Endothelial cell (in vitro differentiated cells): ENCODE data around the gene VPS26B. TPM values are rescaled to one million over a fixed set of nuclear protein-coding genes. Genes with fewer than 3 reads are reported as not detected.
"Not testable (repeated sequence)": the region's sequence is repeated elsewhere in the genome, so short reads cannot be mapped to it uniquely, and the experiment has no call there.

Experiments used
- DNase-seq: peaks from one replicate; pipeline ENCODE4 v3.0.0; 2021; ENCODE audit warnings: low spot score
- H3K27ac Mint-ChIP-seq: one replicate; pipeline ENCODE4 v1.8.0; 2021; ENCODE audit warnings: mixed read lengths, inconsistent platforms; ENCODE audit not compliant: unreplicated experiment
- H3K27me3 Mint-ChIP-seq: one replicate; pipeline ENCODE4 v1.8.0; 2021; ENCODE audit warnings: mild to moderate bottlenecking, moderate library complexity, mixed read lengths, inconsistent platforms; ENCODE audit not compliant: unreplicated experiment
- H3K36me3 Mint-ChIP-seq: one replicate; pipeline ENCODE4 v1.8.0; 2021; ENCODE audit warnings: mild to moderate bottlenecking, low read depth, mixed read lengths, inconsistent platforms; ENCODE audit not compliant: unreplicated experiment
- H3K4me1 Mint-ChIP-seq: one replicate; pipeline ENCODE4 v1.8.0; 2021; ENCODE audit warnings: mild to moderate bottlenecking, mixed read lengths, inconsistent platforms; ENCODE audit not compliant: unreplicated experiment
- H3K4me3 Mint-ChIP-seq: one replicate; pipeline ENCODE4 v1.8.0; 2021; ENCODE audit warnings: mild to moderate bottlenecking, mixed read lengths, inconsistent platforms; ENCODE audit not compliant: unreplicated experiment
- H3K9me3 Mint-ChIP-seq: one replicate; pipeline ENCODE4 v1.8.0; 2021; ENCODE audit warnings: mixed read lengths, inconsistent platforms; ENCODE audit not compliant: unreplicated experiment
- CTCF ChIP-seq: fragments of 200-600 bp; sonication (generic); IDR thresholded peaks from one replicate; pipeline ENCODE4 v1.5.0; 2021; ENCODE audit warnings: antibody characterized with exemption; ENCODE audit not compliant: unreplicated experiment
- total RNA-seq: library from RNA; stranded (reverse); fragmentation: NEBNext Ultra II Directional; extraction: Animal tissue kit (Norgen Biotek cat#: 25700); gene quantifications from one replicate; pipeline ENCODE4 v1.2.1, GENCODE V29; 2021; ENCODE audit not compliant: unreplicated experiment

VPS26B gene
- total RNA-seq, 1 donor from 2014 or later, result 132 TPM

- no peak for TF ChIP-seq CTCF
- H3K4me1 Mint-ChIP-seq, result peaks cover 2% of the 10 kb centered on the region
- no peaks in the 10 kb centered on the region for H3K36me3 Mint-ChIP-seq
- H3K27me3 Mint-ChIP-seq, result no peaks in the 10 kb centered on the region
- no peak overlapping the region for H3K4me3 Mint-ChIP-seq
- no peaks in the 10 kb centered on the region for H3K9me3 Mint-ChIP-seq
- H3K27ac Mint-ChIP-seq, result no peak overlapping the region
- no peak for DNase-seq
These were observed 59.2 kb downstream of the VPS26B start for GRCh38 chr11:134283461-134284230.

- not testable (repeated sequence) for H3K4me1 Mint-ChIP-seq, H3K27ac Mint-ChIP-seq, H3K27me3 Mint-ChIP-seq, H3K36me3 Mint-ChIP-seq, H3K4me3 Mint-ChIP-seq, DNase-seq, H3K9me3 Mint-ChIP-seq
These were observed 59.9 kb downstream of the VPS26B start for GRCh38 chr11:134284349-134284748.

- H3K4me3 Mint-ChIP-seq, result no peak overlapping the region
- H3K4me1 Mint-ChIP-seq, result peaks cover 6% of the 10 kb centered on the region
- DNase-seq, result no peak
- no peaks in the 10 kb centered on the region for H3K9me3 Mint-ChIP-seq
- no peak overlapping the region for H3K27ac Mint-ChIP-seq
- H3K27me3 Mint-ChIP-seq, result no peaks in the 10 kb centered on the region
- no peak for TF ChIP-seq CTCF
- peaks cover 6% of the 10 kb centered on the region for H3K36me3 Mint-ChIP-seq
These were observed 63.1 kb downstream of the VPS26B start for GRCh38 chr11:134287561-134287960.

GRCh38 chr11:134288486-134288885, 64.0 kb downstream of the VPS26B start:
- Mint-ChIP-seq H3K27me3 (no peaks in the 10 kb centered on the region), H3K4me1 (peaks cover 6% of the 10 kb centered on the region), H3K36me3 (peaks cover 6% of the 10 kb centered on the region), H3K4me3 (no peak overlapping the region), H3K27ac (no peak overlapping the region), H3K9me3 (no peaks in the 10 kb centered on the region)
- TF ChIP-seq CTCF, result no peak
- DNase-seq, result no peak

- no peak for TF ChIP-seq CTCF
- H3K27me3 Mint-ChIP-seq, result no peaks in the 10 kb centered on the region
- H3K9me3 Mint-ChIP-seq, result no peaks in the 10 kb centered on the region
- H3K4me1 Mint-ChIP-seq, result peaks cover 6% of the 10 kb centered on the region
- no peak for DNase-seq
- H3K4me3 Mint-ChIP-seq, result no peak overlapping the region
- H3K27ac Mint-ChIP-seq, result peak overlapping the region; percentile 15
- H3K36me3 Mint-ChIP-seq, result peaks cover 6% of the 10 kb centered on the region
These were observed 64.7 kb downstream of the VPS26B start for GRCh38 chr11:134289167-134289566.
